GM19463 (cell line): Measurements from ENCODE around the gene RPH3AL.
"Not testable (repeated sequence)": the region's sequence is repeated elsewhere in the genome, so short reads cannot be mapped to it uniquely, and the experiment has no call there.

ENCODE experiments used
- ATAC-seq: cut with Tn5 transposase; IDR thresholded peaks from one replicate; pipeline ENCODE4 v1.9.1; 2021; ENCODE audit warnings: mild to moderate bottlenecking, moderate library complexity; ENCODE audit not compliant: unreplicated experiment

The RPH3AL gene

DNA sequence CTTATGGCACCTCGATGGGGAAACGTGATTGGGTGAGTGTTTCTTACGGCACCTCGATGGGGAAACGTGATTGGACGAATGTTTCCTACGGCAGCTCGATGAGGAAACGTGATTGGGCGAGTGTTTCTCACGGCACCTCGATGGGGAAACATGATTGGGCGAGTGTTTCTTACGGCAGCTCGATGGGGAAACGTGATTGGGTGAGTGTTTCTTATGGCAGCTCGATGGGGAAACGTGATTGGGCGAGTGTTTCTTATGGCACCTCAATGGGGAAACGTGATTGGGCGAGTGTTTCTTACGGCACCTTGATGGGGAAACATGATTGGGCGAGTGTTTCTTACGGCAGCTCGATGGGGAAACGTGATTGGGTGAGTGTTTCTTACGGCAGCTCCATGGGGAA lies 146.1 kb downstream of the RPH3AL start:
- not testable (repeated sequence) for ATAC-seq

DNA sequence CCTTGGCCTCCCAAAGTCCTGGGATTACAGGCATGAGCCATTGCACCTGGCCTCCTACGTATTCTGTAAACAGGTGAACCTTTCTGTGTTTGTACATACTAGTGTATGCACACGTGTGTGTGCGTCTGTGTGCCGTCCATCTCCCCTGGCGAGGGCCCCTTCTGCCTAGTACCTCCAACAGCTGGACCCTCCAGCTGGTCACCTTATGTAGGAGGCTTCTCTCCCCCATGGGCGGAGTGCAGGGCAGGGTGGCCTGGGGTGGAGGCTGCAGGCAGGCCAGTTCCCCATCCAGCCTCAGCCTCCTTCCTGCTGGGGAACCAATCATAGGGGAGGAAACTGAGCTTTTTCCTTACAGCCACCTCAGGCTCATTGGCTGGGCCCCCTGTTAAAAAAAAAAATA lies 146.8 kb downstream of the RPH3AL start:
- no peak for ATAC-seq

DNA sequence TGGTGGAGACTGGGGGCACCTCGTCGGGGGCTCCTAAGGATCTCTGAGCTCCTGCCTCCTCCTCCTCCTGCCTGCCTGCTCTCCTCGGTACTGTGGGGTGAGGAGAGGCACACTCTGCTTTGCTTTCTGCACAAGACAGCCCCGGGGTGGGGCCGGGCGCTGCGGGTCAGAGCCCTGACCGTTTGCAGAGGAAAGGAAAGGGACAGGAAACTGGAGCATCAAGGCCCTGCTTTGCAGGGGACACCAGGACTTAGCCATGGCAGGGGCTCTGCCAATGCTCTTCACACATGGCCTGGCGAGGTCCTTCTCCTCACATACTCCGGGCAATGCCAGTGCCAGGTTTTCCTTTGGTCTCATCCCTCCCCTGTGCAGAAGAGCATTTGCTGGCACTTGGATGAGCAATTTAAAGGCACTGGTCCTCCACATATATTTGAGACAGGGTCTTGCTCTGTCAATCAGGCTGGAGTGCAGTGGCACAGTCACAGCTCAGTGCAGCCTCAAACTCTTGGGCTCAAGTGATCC lies 147.4 kb downstream of the RPH3AL start:
- no peak for ATAC-seq

DNA sequence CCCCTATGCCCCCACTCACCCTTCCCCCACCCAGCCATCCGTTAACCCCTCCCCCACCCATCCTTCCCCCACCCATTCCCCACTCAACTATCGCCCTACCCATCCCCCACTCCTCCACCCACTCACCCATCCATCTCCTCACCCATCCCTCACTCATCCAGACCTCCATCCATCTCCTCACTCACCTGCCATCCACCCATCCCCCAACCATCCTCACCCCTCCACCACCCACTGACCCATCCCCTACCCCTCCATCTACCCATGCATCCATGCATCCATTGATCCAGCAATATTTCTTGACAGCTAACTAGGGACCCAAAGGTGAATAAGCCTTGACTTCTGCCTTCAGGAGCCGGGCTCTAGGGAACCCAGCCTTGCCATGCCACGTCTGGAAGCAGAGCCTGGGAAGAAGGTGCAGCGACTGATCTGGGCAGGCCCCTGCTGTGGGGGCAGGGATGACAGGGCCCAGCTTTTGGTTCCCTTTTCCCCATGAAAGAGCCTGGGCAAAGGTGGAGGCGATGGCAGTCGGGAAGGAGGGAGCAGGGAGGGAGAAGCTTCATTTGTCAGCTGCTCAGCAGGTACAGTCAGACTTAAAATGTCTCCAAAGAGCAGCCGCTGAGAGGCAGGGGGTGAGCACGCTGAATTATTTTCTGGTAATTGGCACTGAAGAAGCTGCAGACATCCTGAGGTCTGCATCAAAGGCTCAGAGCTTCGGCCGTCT lies 148.0 kb downstream of the RPH3AL start:
- no peak for ATAC-seq

DNA sequence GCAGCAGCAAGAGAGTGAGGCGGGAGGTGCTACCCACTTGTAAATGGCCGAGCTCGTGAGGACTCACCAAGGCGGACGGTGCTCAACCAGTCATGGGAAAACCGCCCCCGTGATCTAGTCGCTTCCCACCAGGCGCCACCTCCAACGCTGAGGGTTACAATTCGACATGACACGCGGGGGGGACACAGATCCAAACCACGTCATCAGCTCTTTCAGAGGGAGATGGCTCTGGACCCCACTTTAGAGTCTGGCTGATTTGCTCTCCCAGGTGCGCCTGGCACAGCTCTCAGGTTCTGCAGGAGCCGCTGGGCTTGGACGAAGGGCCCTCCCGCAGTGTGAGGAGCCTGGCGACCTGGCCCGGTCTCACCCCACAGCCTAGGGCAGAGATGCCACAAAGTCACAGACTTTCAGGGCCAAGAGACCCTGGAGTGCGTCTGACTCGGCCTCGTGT lies 150.1 kb downstream of the RPH3AL start:
- ATAC-seq = no peak

DNA sequence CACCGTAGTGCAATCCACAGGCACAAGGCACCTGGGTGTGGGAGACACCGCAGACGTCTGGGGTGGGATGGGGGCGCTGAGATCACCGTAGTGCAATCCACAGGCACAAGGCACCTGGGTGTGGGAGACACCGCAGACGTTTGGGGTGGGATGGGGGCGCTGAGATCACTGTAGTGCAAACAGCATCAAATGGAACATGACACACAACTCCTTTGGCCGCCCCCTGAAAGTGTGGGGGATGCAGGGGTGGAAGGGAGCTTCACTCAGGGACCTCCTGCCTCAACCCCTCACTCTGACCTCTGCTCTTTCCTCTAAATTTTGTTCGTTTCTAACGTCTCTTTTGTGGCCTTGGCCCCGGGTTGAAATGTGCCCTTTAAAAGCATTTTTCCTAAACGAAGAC lies 150.9 kb downstream of the RPH3AL start:
- not testable (repeated sequence) for ATAC-seq

DNA sequence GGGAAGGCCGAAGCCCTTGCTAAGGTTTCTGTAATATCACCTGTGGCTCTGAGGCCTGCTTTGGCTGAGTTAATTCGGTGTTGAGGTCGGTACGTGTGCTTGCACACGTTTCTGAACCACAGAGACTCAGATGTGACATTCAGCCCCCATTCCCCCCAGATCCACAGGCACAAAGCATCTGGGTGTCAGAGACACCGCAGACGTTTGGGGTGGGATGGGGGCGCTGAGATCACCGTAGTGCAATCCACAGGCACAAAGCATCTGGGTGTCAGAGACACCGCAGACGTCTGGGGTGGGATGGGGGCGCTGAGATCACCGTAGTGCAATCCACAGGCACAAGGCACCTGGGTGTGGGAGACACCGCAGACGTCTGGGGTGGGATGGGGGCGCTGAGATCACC lies 151.3 kb downstream of the RPH3AL start:
- ATAC-seq = not testable (repeated sequence)

DNA sequence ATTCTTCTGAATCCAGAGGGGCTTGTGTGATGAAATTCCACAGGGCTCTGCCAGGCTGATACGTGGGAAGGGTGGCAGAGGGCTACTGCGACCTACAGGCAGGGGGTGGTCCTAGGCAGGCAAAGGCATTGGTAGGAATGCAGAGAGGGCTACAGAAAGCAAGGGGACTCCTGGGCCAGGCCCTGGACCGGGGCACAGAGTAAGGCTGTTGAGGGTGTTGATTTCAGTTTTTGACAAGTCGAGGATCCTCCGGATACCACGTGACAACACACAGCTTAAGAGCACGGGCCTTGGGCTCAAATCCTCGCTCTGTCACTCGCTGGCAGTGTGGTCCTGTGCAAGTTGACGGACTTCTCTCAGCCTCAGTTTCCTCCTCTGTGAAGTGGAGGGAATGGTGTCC lies 152.0 kb downstream of the RPH3AL start:
- ATAC-seq = no peak

DNA sequence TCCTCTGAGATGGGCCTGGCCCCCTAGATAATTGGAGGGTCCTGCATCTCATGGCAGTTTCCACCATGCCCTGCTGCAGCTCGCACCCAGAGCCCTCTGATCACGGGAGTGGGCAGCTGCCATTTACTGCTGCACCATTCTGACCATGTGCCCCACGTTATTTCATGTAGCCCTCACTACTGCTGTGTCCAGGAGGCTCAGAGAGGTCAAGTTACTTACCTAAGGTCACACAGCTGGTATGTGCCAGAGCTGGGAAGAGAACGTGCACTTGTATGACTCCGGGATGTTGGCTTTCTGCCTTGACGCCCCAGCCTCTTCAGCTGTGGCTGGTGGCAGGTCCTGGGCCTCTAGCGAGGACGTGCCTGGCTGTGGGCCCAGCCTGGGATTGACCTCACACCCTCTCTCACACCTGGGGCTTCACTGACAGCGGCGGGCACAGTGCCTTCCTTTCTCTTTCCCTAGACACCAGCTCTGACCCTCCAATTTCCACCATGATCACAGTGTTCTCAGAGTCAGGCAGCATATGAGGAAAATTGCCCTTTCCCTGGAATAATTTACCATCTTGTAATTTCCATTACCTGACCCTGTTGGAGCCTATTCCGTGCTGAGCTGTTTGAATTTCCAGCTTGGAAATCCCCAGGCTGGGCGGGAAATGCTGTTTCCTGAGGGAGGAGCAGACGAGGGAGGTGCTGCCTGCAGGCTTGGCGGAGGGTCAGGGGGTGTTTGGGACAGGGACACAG lies 152.6 kb downstream of the RPH3AL start:
- ATAC-seq = no peak

DNA sequence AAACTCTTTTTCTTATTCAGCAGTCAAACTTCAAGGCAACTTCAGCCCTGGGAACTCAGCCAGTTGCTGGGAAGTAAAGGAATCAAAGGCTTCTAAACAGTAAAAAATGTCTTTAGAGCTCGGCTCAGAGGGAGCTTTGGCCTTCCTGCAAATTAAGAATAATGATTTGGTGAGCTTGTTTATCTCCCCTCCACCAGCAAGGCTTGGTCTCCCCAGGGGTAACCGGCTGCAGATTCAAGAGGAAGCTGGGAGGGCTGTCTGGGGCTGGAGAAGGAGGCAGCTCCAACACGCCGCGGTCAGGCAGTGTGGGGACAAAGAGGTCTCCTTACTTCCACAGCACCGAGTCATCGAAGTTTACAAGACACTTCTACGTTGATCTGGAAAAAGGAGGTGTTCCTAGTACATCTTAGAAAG lies 153.4 kb downstream of the RPH3AL start:
- ATAC-seq = no peak

DNA sequence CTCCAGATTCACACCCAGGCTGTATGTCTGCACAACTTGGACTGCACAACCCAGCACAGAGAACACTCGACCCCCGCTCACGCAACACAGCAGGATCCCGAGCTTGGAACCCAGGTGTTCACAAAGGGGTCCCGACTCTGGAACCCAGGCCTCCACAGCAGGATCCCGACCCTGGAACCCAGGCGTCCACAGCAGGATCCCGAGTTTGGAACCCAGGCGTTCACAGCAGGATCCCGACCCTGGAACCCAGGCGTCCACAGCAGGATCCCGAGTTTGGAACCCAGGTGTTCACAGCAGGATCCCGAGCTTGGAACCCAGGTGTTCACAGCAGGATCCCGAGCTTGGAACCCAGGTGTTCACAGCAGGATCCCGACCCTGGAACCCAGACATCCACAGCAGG lies 154.4 kb downstream of the RPH3AL start:
- ATAC-seq = not testable (repeated sequence)

DNA sequence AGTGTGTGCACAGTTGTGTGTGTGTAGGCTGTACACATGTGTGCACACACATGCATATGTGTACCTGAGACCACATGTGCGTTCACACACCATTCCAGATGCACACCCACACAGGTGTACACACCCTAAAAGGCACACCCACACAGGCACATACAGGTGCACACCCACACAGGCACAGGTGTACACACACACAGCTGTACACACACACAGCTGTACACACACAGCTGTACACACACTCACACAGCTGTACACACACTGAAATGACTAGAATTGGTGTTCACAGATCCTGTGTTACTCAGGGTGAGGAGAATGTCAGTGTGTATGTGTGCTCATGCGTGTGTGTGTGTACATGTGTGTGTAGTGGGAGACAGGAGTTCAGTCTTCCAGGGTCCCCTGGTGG lies 155.3 kb downstream of the RPH3AL start:
- no peak for ATAC-seq

DNA sequence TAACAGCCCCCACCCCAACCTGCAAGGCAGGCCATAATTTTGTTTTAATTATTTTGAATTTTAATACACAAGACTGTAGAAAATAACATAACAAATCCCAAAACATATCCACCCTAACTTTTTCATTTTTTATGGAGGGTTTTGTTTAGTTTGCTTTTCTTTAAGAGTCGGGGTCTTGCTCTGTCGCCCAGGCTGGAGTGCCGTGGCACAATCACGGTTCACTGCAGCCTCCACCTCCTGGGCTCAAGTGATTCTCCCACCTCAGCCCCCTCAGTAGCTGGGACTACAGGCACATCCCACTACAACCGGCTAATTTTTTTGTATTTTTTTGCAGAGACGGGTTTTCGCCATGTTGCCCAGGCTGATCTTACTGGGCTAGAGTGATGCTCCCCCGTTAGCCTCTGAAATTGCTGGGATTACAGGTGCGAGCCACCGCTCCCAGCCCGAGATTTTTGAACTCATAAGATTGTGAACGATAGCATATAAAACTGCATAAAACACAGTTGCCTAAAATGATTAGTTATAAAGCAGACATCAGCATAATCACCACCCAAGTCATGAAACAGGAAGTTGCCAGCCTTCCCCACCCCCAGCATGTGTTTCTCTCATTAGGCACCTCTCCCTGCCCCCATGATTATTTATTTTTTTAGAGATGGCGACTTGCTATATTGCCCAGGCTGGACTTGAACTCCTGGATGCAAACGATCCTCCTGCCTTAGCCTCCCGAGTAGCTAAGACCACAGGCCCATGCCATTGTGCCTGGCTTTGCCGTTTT lies 157.6 kb downstream of the RPH3AL start:
- ATAC-seq = no peak

DNA sequence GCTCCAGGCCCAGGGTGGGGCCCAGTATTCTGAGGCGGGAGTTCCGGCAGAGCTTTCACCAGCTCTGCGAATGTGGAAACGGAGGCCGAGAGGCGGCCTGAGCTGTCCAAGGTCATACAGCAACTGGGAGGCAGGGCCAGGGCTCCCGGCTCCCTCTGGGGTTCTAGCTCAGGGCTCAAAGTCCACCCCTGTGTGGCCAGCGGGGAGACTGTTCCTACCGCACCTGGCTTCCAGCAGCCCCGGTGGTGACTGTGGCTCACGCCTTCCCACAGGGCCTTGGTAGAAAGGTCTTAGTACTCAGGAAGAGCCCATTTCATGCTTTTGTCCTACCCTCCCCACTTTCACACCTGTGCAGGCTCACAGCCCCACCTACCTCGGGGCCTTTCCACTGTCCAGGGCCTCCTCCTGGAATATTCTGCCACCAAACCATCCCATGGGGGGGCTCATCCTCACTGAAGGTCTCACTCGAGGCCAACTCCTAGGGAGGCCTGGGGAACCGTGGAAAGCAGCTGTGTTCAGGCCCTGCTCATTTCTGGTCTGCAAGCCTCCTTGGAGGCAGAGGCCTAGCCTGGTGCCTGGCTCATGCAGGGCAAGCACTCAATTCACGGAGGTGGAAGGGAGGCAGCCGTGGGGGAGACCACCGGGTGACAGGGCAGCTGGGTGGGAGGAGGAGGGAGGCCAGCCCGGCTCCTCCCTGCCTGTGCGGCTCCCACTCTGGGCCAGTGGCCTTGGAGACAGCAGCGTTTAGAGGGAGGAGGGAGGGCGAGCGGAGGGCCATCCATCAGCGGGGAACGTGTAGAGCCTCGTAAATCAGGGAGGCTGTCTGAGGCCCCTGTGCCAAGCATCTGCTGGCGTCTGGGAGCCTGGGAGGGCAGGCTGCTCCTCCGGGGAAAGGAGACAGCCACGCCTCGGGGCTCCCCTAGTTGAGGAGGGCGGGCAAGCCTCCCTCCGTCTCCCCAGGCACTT lies 158.5 kb downstream of the RPH3AL start:
- no peak for ATAC-seq

DNA sequence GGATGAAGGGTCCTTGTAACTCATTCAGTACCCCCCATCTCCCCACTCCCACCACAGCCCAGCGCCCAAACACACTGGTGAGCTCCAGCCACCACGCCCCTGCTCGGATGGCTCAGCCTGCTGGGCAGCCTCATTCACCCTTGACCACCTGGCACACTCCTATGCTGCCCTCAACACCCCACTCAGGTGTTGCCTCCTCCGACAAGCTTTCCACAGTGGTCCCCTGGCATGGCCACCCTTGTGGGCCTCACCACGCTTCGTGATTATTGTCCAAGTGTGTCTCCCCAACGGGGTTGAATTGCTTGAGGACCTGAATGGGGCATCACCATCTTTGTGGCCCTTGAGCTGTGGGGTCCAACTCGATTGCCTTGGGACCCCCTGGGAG lies 159.2 kb downstream of the RPH3AL start:
- ATAC-seq = no peak

DNA sequence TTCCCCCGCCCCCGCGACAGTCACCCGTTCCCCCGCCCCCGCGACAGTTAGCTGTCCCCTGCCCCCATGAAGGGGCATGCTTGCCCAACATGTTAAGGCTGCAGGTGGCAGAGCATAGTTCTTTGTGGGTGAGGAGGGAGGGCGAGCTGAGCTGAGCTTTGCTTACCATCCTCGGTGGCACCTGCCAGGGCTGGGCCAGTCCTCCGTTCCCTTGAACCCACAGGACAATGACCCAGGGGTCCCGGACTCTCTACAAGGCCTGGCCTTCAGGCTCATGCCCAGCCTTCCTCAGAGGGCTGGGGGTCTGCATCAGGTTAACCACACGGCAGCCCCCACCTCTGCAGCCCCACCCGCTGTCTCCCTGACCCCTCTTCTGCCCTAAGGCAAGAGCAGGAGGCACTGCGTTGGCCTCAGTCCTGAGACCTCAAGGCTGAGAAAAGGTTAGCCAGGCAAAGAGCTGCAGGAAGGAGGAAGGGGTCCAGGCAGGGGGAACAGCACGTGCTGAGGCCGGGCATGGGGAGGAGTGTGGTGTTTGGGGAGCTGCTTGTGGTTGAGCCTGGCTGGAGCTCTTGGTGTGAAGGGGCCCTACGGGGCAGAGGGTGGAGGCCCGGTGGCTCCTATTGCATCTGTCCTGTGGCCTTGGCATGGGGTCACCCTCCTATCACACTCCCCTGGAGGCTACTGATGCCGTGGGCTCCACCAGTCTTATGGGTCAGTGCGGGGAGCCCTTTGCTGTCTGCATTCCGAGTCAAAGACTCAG lies 159.8 kb downstream of the RPH3AL start:
- ATAC-seq = no peak

DNA sequence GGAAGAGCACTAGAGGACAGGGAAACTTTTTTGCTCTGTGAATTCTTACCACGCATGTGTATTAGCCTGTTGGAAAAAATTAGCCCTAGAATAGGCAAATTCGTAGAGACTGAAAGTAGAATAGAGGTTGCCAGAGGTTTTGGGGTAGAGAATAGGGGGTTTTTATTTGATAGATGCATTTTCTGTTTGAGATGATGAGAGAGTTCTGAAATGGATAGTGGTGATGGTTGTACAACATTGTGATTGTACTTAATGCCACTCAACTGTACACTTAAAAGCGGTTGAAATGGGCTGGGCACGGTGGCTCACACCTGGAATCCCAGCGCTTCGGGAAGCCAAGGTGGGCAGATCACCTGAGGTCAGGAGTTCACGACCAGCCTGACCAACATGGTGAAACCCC lies 163.2 kb downstream of the RPH3AL start:
- no peak for ATAC-seq

DNA sequence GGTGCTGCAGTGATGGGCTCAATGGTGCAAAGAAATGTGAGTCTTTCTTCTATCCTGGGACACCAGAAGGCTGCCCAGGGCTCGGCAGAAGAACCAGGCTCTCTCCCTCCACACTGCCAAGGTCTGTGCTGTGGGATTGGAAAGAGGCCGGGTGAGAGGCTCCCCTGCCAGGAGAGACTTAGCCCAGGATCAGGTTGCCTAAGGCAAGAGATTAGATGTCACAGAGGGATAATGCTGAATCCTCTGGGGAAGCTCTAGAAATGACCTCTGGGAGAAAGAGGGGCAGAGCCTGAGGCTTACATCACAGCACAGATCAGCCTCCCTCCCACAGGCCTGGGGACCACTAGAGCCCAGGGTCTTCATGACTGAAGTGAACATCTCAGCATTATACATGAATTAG lies 165.5 kb downstream of the RPH3AL start:
- no peak for ATAC-seq

DNA sequence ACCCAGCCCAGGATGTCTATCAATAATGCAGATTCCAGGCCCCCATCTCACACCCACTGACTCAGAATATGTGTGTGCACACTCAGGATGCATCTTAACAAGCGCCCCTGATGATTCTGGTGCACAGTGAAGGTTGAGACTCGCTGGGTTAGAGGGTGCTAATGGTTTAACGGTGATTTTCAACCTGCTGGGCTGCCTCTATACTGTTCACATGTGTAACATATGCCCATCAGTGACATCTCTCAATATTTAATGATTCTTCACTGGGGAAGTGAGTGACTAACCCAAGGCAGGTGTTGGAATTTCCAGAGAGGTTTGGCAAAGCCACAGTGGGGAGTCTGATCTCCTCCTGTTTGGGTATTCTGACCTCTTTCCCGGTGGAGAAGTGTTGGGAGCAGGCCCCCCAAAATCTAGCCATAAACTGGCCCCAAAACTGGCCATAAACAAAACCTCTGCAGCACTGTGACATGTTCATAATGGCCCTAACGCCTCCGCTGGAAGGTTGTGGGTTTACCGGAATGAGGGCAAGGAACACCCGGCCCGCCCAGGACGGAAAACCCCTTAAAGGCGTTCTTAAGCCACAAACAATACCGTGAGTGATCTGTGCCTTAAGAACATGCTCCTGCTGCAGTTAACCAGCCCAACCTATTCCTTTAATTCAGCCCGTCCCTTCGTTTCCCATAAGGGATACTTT lies 167.0 kb downstream of the RPH3AL start:
- ATAC-seq = no peak
